Liver (tissue), 9 donors: ENCODE results near the gene SGPL1. TPM values are rescaled to one million over a fixed set of nuclear protein-coding genes. Genes with fewer than 3 reads are reported as not detected.

ENCODE experiments used
- DNase-seq: peaks from one replicate; pipeline ENCODE4 v3.0.0-alpha.2; 2017; ENCODE audit warnings: low spot score
- H3K27ac ChIP-seq, 2 donors: one replicate each; pipeline ENCODE4 v1.7.0; 2013; ENCODE audit warnings: inconsistent platforms in 2 of 2, low read length in 2 of 2, control low read depth in 1 of 2, low read depth in 1 of 2, mild to moderate bottlenecking in 1 of 2
- H3K27me3 ChIP-seq, 4 donors: one replicate each; pipeline versions ENCODE4 v1.6.1 to v1.7.0; 2013; ENCODE audit warnings: low read length in 3 of 4, inconsistent platforms in 1 of 4, mild to moderate bottlenecking in 1 of 4, moderate library complexity in 1 of 4; ENCODE audit not compliant: control insufficient read depth in 4 of 4, insufficient read depth in 4 of 4
- H3K36me3 ChIP-seq, 4 donors: one replicate each; pipeline versions ENCODE4 v1.6.1 to v1.7.0; 2013; ENCODE audit warnings: low read length in 3 of 4, mild to moderate bottlenecking in 3 of 4, low read depth in 1 of 4, moderate library complexity in 1 of 4; ENCODE audit not compliant: control insufficient read depth in 4 of 4, insufficient read depth in 3 of 4
- H3K4me1 ChIP-seq, 4 donors: one replicate each; pipeline versions ENCODE4 v1.6.1 to v1.7.0; 2013; ENCODE audit warnings: low read length in 3 of 4, mild to moderate bottlenecking in 3 of 4, moderate library complexity in 1 of 4; ENCODE audit not compliant: control insufficient read depth in 4 of 4, insufficient read depth in 4 of 4
- H3K4me3 ChIP-seq, 3 donors: one replicate each; pipeline versions ENCODE4 v1.6.1 to v1.7.0; 2013; ENCODE audit warnings: low read length in 3 of 3, control low read depth in 1 of 3, low read depth in 1 of 3, mild to moderate bottlenecking in 1 of 3
- H3K9ac ChIP-seq, 2 donors: one replicate each; pipeline ENCODE4 v1.7.0; 2013; ENCODE audit warnings: low read length in 2 of 2, mild to moderate bottlenecking in 2 of 2, moderate library complexity in 2 of 2, control low read depth in 1 of 2, low read depth in 1 of 2
- H3K9me3 ChIP-seq, 4 donors: one replicate each; pipeline versions ENCODE4 v1.6.1 to v1.7.0; 2013; ENCODE audit warnings: low read length in 3 of 4; ENCODE audit not compliant: control insufficient read depth in 4 of 4
- ATF3 ChIP-seq: IDR thresholded peaks from 2 replicates; pipeline ENCODE4 v1.6.1; 2016; ENCODE audit warnings: antibody characterized with exemption
- CTCF ChIP-seq: fragments of 150-350 bp; IDR thresholded peaks from 2 replicates; pipeline ENCODE4 v1.5.1; 2017; ENCODE audit warnings: improper control_type of control experiment, low read depth, low read length; ENCODE audit not compliant: missing input control
- FOXA1 ChIP-seq: IDR thresholded peaks from 2 replicates; pipeline ENCODE4 v1.6.1; 2016; ENCODE audit warnings: antibody characterized with exemption
- GABPA ChIP-seq, 2 donors: IDR thresholded peaks in 1 of 2; conservative IDR thresholded peaks in 1 of 2; 2 replicates each; pipeline ENCODE4 v1.6.1; 2016; ENCODE audit warnings: antibody characterized with exemption in 2 of 2, mild to moderate bottlenecking in 1 of 2, moderate library complexity in 1 of 2
- HNF4G ChIP-seq: IDR thresholded peaks from 2 replicates; pipeline ENCODE4 v1.6.1; 2016; ENCODE audit warnings: antibody characterized with exemption
- NR2F2 ChIP-seq: IDR thresholded peaks from 2 replicates; pipeline ENCODE4 v1.6.1; 2016; ENCODE audit warnings: antibody characterized with exemption
- RAD21 ChIP-seq, 2 donors: IDR thresholded peaks; 2 replicates each; pipeline ENCODE4 v1.6.1; 2016; ENCODE audit warnings: antibody characterized with exemption in 2 of 2, mild to moderate bottlenecking in 2 of 2
- SP1 ChIP-seq: IDR thresholded peaks from 2 replicates; pipeline ENCODE4 v1.6.1; 2018; ENCODE audit warnings: antibody characterized with exemption, mild to moderate bottlenecking
- TAF1 ChIP-seq: conservative IDR thresholded peaks from 2 replicates; pipeline ENCODE4 v1.6.1; 2016; ENCODE audit warnings: antibody characterized with exemption, mild to moderate bottlenecking
- ZBTB33 ChIP-seq: IDR thresholded peaks from 2 replicates; pipeline ENCODE4 v1.6.1; 2016; ENCODE audit warnings: antibody characterized with exemption
- WGBS: extraction: QIAGEN DNeasy Blood & Tissue Kit; methylation state at CpG from one replicate; pipeline ENCODE4 v1.1.7; 2013; 5-methylcytosine and 5-hydroxymethylcytosine counted together
- polyA plus RNA-seq, 2 donors: library from polyadenylated mRNA; stranded (reverse) in 1 of 2; unstranded in 1 of 2; fragments of 200-250 nt in 1 of 2; fragments of >200 nt in 1 of 2; fragmentation: Nextera tagmentation in 1 of 2; extraction: Ambion mirVana in 1 of 2; gene quantifications; one replicate each; pipeline versions ENCODE4 v1.2.1 to v1.2.3, GENCODE V29; 2013 to 2015
- total RNA-seq, 2 donors: library from RNA; depleted of rRNA; stranded (reverse); fragments of >200 nt; gene quantifications; one replicate each; pipeline ENCODE4 v1.2.3, GENCODE V29; 2014
- TF ChIP-seq, protein P1 (sequence below): IDR thresholded peaks from 2 replicates; pipeline ENCODE4 v1.6.1; 2016; ENCODE audit warnings: antibody characterized with exemption
- donor health status: healthy.
- donor health status: healthy.
- donor health status: healthy.
- donor health status: healthy.
- donor health status: healthy.

SGPL1 gene
- total and polyA plus RNA-seq, 4 donors, result 11.8 to 37.1 (median 16.8) TPM

DNA sequence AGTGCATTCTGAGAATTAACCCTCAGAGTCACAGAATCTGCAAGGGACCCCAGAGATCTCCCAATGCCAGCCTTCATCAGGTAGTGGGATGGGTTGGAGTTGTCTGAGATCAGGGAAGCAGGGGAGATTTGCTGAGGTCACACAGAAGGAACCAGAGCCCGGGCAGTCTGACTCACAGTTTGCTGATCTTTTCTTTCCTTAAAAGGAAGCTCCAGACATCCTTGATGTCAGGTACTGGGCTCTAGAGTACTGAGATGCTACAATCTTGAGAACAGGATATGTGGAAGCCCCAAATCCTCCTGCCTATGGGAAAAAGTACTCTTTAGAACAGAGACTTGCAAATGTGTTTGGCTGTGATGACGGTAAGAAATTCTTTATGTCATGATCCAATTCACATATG, 31.3 kb upstream of the SGPL1 start:
- Histone ChIP-seq H3K9ac (no peak overlapping the region), H3K36me3 (no peaks in the 10 kb centered on the region), H3K27ac (no peak overlapping the region), H3K4me3 (no peak overlapping the region), H3K9me3 (no peaks in the 10 kb centered on the region), H3K4me1 (no peaks in the 10 kb centered on the region), H3K27me3 (no peaks in the 10 kb centered on the region)
- WGBS, result 87% methylated on average over 2 of the region's 2 CpGs
- DNase-seq, result no peak
- TF ChIP-seq ZBTB33, result no peak

DNA sequence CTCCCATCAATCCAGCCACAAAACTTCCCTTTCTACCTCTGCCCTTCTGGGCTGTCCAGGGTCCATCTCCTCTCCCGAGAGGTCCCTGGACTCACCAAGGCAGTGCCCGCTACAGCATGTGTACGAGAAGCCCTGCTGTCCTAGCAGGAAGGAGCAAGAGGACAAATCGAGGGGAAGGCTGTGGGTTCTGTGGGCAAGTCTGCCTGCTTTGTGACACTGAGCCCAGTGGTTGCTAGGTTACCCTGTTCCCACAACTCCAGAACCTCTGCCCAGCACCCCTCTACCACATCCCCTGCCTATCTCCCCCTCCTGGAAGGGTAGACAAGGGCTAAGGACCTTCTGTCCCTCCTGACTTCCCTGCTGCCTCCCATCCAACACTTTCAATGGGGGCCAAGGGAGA, 30.6 kb upstream of the SGPL1 start, which contains the start of gene TBATA:
TBATA (minus strand) TSS at position 188 of the 400 bp plus-strand sequence. CDS start 1,998 bp downstream, outside the sequence.
- Histone ChIP-seq H3K27me3 (no peaks in the 10 kb centered on the region), H3K27ac (no peak within 1 kb of the TSS), H3K4me3 (no peak within 1 kb of the TSS), H3K9ac (no peak within 1 kb of the TSS), H3K4me1 (no peaks in the 10 kb centered on the region), H3K36me3 (no peaks in the 10 kb centered on the region), H3K9me3 (no peaks in the 10 kb centered on the region)
- TF ChIP-seq HNF4G (no peak), SP1 (no peak), CTCF (no peak), ATF3 (no peak), GABPA (IDR thresholded peaks at IDR 0.05 in 1 of 2, conservative IDR thresholded peaks at IDR 0.05 in 1 of 2) (no peak), RAD21 (IDR thresholded peaks at IDR 0.05) (no peak), NR2F2 (no peak)
- TF ChIP-seq, protein P1, sequence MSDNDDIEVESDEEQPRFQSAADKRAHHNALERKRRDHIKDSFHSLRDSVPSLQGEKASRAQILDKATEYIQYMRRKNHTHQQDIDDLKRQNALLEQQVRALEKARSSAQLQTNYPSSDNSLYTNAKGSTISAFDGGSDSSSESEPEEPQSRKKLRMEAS, result no peak
- peak; percentile 30 for DNase-seq
- WGBS, result 86% methylated on average over 4 of the region's 4 CpGs

GRCh38 chr10:70786799-70787415, 28.8 kb upstream of the SGPL1 start:
- TF ChIP-seq GABPA (IDR thresholded peaks at IDR 0.05 in 1 of 2, conservative IDR thresholded peaks at IDR 0.05 in 1 of 2), result no peak
- TF ChIP-seq HNF4G, result no peak
- no peak for TF ChIP-seq ATF3
- no peak for TF ChIP-seq TAF1
- TF ChIP-seq CTCF, result no peak
- TF ChIP-seq, protein P1, result no peak
- no peak for TF ChIP-seq ZBTB33
- no peak for TF ChIP-seq FOXA1
- TF ChIP-seq SP1, result no peak
- Histone ChIP-seq H3K4me1 (no peaks in the 10 kb centered on the region), H3K27me3 (no peaks in the 10 kb centered on the region), H3K9me3 (no peaks in the 10 kb centered on the region), H3K4me3 (no peak overlapping the region), H3K9ac (no peak overlapping the region), H3K27ac (no peak overlapping the region), H3K36me3 (no peaks in the 10 kb centered on the region)
- 82% methylated on average over 5 of the region's 5 CpGs for WGBS
- DNase-seq, result no peak
